GM12878 (cell line): ENCODE measurements around the gene KIAA1217. TPM values are rescaled to one million over a fixed set of nuclear protein-coding genes. Genes with fewer than 3 reads are reported as not detected.

Experiments
- ATAC-seq: fragments of 200-7000 bp; cut with Tn5 transposase; 3 replicates; pipeline ENCODE4 v1.9.1; 2020; ENCODE audit warnings: mild to moderate bottlenecking, moderate library complexity
- BruUV-seq: library from RNA; stranded (reverse); fragments of 400-500 nt; replicated peaks from 2 replicates; lab custom pipeline; 2021; lab: Mats Ljungman, UMichigan
- CTCF ChIA-PET: fragments of 300-600 bp; sonication (Branson Sonifier 250); formaldehyde crosslinking; extraction: SDS; loops from one replicate; lab custom pipeline; 2021; ENCODE audit warnings: inconsistent platforms; lab: Yijun Ruan, JAX
- POLR2A ChIA-PET: fragments of 350-600 bp; formaldehyde crosslinking; extraction: SDS; loops from one replicate; lab custom pipeline; 2021; ENCODE audit warnings: inconsistent platforms; lab: Charles Lee
- RAD21 ChIA-PET: fragments of 300-600 bp; sonication (Branson Sonifier 250); formaldehyde crosslinking; loops from one replicate; lab custom pipeline; 2023; ENCODE audit warnings: antibody characterized with exemption; ENCODE audit not compliant: unreplicated experiment; lab: Charles Lee
- SMC1A ChIA-PET: fragments of 300-600 bp; sonication (Branson Sonifier 250); formaldehyde crosslinking; loops from one replicate; lab custom pipeline; 2023; ENCODE audit not compliant: unreplicated experiment, uncharacterized antibody; lab: Charles Lee
- DNase-seq: peaks from one replicate; pipeline ENCODE4 v3.0.0-alpha.2; 2011; ENCODE audit warnings: low read depth, low spot score
- FAIRE-seq: peaks from 3 replicates; lab custom pipeline; 2011; peaks lifted over from hg19 to GRCh38; lab: Jason Lieb, UNC
- H2AFZ ChIP-seq: 2 replicates; pipeline ENCODE4 v1.6.0; 2011; ENCODE audit warnings: low read depth, low read length, control low read depth; ENCODE audit not compliant: control insufficient read depth
- H3K27ac ChIP-seq: 2 replicates; pipeline ENCODE4 v1.5.1; 2011; ENCODE audit warnings: control low read depth; ENCODE audit not compliant: control insufficient read depth, insufficient read depth
- H3K27me3 ChIP-seq, 2 experiments: replicated peaks in 1 of 2; 2 replicates each; pipeline versions ENCODE4 v1.6.0 to v1.6.1; 2011; ENCODE audit warnings: low read length in 1 of 2; ENCODE audit not compliant: control insufficient read depth in 2 of 2, insufficient read depth in 2 of 2
- H3K36me3 ChIP-seq, 2 experiments: 2 replicates each; pipeline ENCODE4 v1.5.1; 2011; ENCODE audit warnings: low read length in 1 of 2; ENCODE audit not compliant: control insufficient read depth in 2 of 2, insufficient read depth in 2 of 2
- H3K4me1 ChIP-seq: 2 replicates; pipeline ENCODE4 v1.6.1; 2011; ENCODE audit warnings: mild to moderate bottlenecking, low read length, moderate library complexity, mixed read lengths; ENCODE audit not compliant: control insufficient read depth, insufficient read depth
- H3K4me2 ChIP-seq: 2 replicates; pipeline ENCODE4 v1.6.0; 2011; ENCODE audit warnings: control low read depth; ENCODE audit not compliant: control insufficient read depth, insufficient read depth
- H3K4me3 ChIP-seq: fragments of 200-600 bp; sonication (generic); 2 replicates; pipeline ENCODE4 v1.5.1; 2016
- H3K79me2 ChIP-seq: 2 replicates; pipeline ENCODE4 v1.6.0; 2011; ENCODE audit warnings: low read length; ENCODE audit not compliant: control insufficient read depth, insufficient read depth
- H3K9ac ChIP-seq: 2 replicates; pipeline ENCODE4 v1.8.0; 2011; ENCODE audit warnings: low read length, control low read depth, mixed read lengths; ENCODE audit not compliant: control insufficient read depth, insufficient read depth
- H3K9me3 ChIP-seq: replicated peaks from 3 replicates; pipeline ENCODE4 v1.5.1; 2011; ENCODE audit warnings: mild to moderate bottlenecking, low read length; ENCODE audit not compliant: control insufficient read depth, insufficient read depth
- H4K20me1 ChIP-seq: 2 replicates; pipeline ENCODE4 v1.6.0; 2011; ENCODE audit not compliant: control insufficient read depth, insufficient read depth
- FOS ChIP-seq: IDR thresholded peaks from 3 replicates; pipeline ENCODE4 v1.6.1; 2011; ENCODE audit warnings: borderline replicate concordance; ENCODE audit not compliant: insufficient read length; ENCODE audit errors: extremely low read depth
- KAT2A ChIP-seq: conservative IDR thresholded peaks from 2 replicates; pipeline ENCODE4 v1.6.1; 2011; ENCODE audit warnings: low read depth, low read length; ENCODE audit not compliant: control insufficient read depth
- KDM1A ChIP-seq: fragments of 200-600 bp; sonication (generic); IDR thresholded peaks from 2 replicates; pipeline ENCODE4 v1.6.1; 2016; ENCODE audit warnings: borderline replicate concordance
- RB1 ChIP-seq: fragments of 450-650 bp; formaldehyde crosslinking; IDR thresholded peaks from 2 replicates; pipeline ENCODE4 v1.6.1; 2017; ENCODE audit warnings: mild to moderate bottlenecking, borderline replicate concordance
- ZNF207 ChIP-seq: fragments of 450-650 bp; IDR thresholded peaks from 2 replicates; pipeline ENCODE4 v1.6.1; 2014; ENCODE audit warnings: antibody characterized with exemption, mild to moderate bottlenecking, borderline replicate concordance
- WGBS: methylation state at CpG from one replicate; pipeline ENCODE4 v1.1.6; 2016; ENCODE audit warnings: low lambda C conversion rate; ENCODE audit not compliant: insufficient replicate concordance, insufficient coverage; ENCODE audit errors: missing lambda C conversion rate; 5-methylcytosine and 5-hydroxymethylcytosine counted together
- in situ Hi-C: fragments of 300-500 bp; cut with MboI; formaldehyde crosslinking; loops from 9 replicates; pipeline ENCODE4 v1.14.3; 2018; ENCODE audit warnings: mixed read lengths
- intact Hi-C: fragments of 100-400 bp; cut with micrococcal nuclease; formaldehyde crosslinking; loops from one replicate; pipeline ENCODE4 v1.14.2; 2022; ENCODE audit not compliant: unreplicated experiment
- polyA plus RNA-seq, 11 experiments: library from polyadenylated mRNA; depleted of rRNA in 4 of 11; unstranded in 6 of 11; stranded (reverse) in 5 of 11; fragments of >200 nt; fragmentation: Nextera tagmentation in 4 of 11; fragmentation: Illumina TruSeq in 1 of 11; extraction: Ambion mirVana in 4 of 11; extraction: Trizol in 1 of 11; gene quantifications; 1 replicate in 1 of 11; 2 replicates in 10 of 11; pipeline versions ENCODE4 v1.2.1 to v1.2.3, GENCODE V29; 2011 to 2016; ENCODE audit warnings: inconsistent platforms in 2 of 11, missing spikeins in 2 of 11, low read depth in 1 of 11
- total RNA-seq, 4 experiments: library from RNA; depleted of rRNA in 3 of 4; stranded (reverse); fragments of >200 nt in 3 of 4; fragmentation: Illumina TruSeq in 1 of 4; extraction: Trizol in 1 of 4; gene quantifications; 2 replicates each; pipeline versions ENCODE4 v1.2.1 to v1.2.3, GENCODE V29; 2013 to 2021
- TF ChIP-seq, protein P1 (sequence below): fragments of 450-650 bp; IDR thresholded peaks from 2 replicates; pipeline ENCODE4 v1.6.1; 2017; ENCODE audit warnings: mild to moderate bottlenecking

KIAA1217 gene
- total and polyA plus RNA-seq, 10 of the 15 experiments (the other 5 are each of a cell fraction or from before 2014, with no cell fraction given) = 0.57 to 3.8 (median 2.1) TPM

- no peaks in the 10 kb centered on the region for H3K79me2 ChIP-seq
- H3K4me3 ChIP-seq = no peak overlapping the region
- BruUV-seq = no TSS peak
- SMC1A ChIA-PET = no interaction called here
- in situ Hi-C loops = no loop called here
- POLR2A ChIA-PET = no interaction called here
- RAD21 ChIA-PET = no interaction called here
- TF ChIP-seq RB1 (no peak), ZNF207 (no peak), KAT2A (no peak), FOS (no peak)
- TF ChIP-seq, all 136 proteins: peak for 0
- H3K9ac ChIP-seq = no peak overlapping the region
- no peak overlapping the region for H2AFZ ChIP-seq
- WGBS = 47% methylated on average over 14 of the region's 14 CpGs
- no peak for FAIRE-seq
- no peaks in the 10 kb centered on the region for H3K27me3 ChIP-seq
- H3K36me3 ChIP-seq = no peaks in the 10 kb centered on the region
- intact Hi-C loops = no loop called here
- no peak for ATAC-seq
- no peak overlapping the region for H3K4me2 ChIP-seq
- no peak overlapping the region for H3K27ac ChIP-seq
- H3K4me1 ChIP-seq = no peaks in the 10 kb centered on the region
- CTCF ChIA-PET = interaction anchor here (1.4 kb wide), 1 partner anchor 14 kb away, joined by 5 read pairs; no protein-coding TSS in a partner anchor
- H4K20me1 ChIP-seq = no peaks in the 10 kb centered on the region
- no peaks in the 10 kb centered on the region for H3K9me3 ChIP-seq
- no peak for DNase-seq
These were observed 333.7 kb downstream of the KIAA1217 start for GRCh38 chr10:24542314-24543270.

DNA sequence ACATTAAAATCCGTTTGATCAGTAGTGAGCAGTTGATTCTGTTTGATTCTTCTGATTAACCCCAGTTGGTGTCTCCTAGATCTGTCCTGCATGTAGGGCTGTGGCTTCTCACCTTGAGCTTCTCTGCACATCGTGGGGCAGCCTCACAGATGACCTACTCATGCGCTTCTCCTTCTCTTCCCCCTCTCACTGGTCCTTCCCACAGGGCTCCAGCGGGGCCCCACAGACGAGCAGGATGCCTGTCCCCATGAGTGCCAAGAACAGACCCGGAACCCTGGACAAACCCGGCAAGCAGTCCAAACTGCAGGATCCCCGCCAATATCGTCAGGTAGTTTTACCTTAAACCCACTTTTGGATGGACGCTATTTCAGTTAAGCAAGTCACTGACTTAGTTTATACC lies 335.8 kb downstream of the KIAA1217 start:
- SMC1A ChIA-PET = interaction anchor here (0.7 to 1.2 kb wide), 2 partner anchors 8 to 25 kb away, joined by 3 read pairs; no protein-coding TSS in a partner anchor

More for the DNA sequence above, 335.8 kb downstream of the KIAA1217 start:
- DNase-seq (no peak), ATAC-seq (no peak), FAIRE-seq (no peak)
- no peak overlapping the region for H3K27ac ChIP-seq
- ChIA-PET RAD21 (no interaction called here), POLR2A (no interaction called here), CTCF (interaction anchor here (0.6 to 1.3 kb wide), 2 partner anchors 26 to 494 kb away, joined by 3 read pairs; no protein-coding TSS in a partner anchor)
- no peaks in the 10 kb centered on the region for H3K36me3 ChIP-seq
- H2AFZ ChIP-seq = no peak overlapping the region
- in situ Hi-C loops = no loop called here
- no peak overlapping the region for H3K9ac ChIP-seq
- H3K4me2 ChIP-seq = no peak overlapping the region
- H3K79me2 ChIP-seq = no peaks in the 10 kb centered on the region
- H3K4me3 ChIP-seq = no peak overlapping the region
- no peaks in the 10 kb centered on the region for H3K4me1 ChIP-seq
- H3K27me3 ChIP-seq = no peaks in the 10 kb centered on the region
- intact Hi-C loops = no loop called here
- no peak for TF ChIP-seq KDM1A
- TF ChIP-seq, protein P1, sequence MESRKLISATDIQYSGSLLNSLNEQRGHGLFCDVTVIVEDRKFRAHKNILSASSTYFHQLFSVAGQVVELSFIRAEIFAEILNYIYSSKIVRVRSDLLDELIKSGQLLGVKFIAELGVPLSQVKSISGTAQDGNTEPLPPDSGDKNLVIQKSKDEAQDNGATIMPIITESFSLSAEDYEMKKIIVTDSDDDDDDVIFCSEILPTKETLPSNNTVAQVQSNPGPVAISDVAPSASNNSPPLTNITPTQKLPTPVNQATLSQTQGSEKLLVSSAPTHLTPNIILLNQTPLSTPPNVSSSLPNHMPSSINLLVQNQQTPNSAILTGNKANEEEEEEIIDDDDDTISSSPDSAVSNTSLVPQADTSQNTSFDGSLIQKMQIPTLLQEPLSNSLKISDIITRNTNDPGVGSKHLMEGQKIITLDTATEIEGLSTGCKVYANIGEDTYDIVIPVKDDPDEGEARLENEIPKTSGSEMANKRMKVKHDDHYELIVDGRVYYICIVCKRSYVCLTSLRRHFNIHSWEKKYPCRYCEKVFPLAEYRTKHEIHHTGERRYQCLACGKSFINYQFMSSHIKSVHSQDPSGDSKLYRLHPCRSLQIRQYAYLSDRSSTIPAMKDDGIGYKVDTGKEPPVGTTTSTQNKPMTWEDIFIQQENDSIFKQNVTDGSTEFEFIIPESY = no peak
- no peaks in the 10 kb centered on the region for H4K20me1 ChIP-seq
- BruUV-seq = no TSS peak
- H3K9me3 ChIP-seq = no peaks in the 10 kb centered on the region
- WGBS = 32% methylated on average over 10 of the region's 10 CpGs
